K562 (cell line): Measurements from ENCODE around the gene GGNBP2. TPM values are rescaled to one million over a fixed set of nuclear protein-coding genes. Genes with fewer than 3 reads are reported as not detected.

Source experiments
- ATAC-seq: fragments of 200-7000 bp; cut with Tn5 transposase; 3 replicates; pipeline ENCODE4 v1.9.1; 2020; ENCODE audit warnings: moderate library complexity
- BruUV-seq: library from RNA; stranded (reverse); fragments of 400-500 nt; replicated peaks from 2 replicates; lab custom pipeline; 2021; lab: Mats Ljungman, UMichigan
- CTCF ChIA-PET: fragments of 300-600 bp; formaldehyde crosslinking; extraction: SDS; loops from one replicate; lab custom pipeline; 2021; ENCODE audit warnings: low intra/inter-chr PET ratio; lab: Yijun Ruan, JAX
- POLR2A ChIA-PET: fragments of 300-600, 350-650 bp; sonication (Branson Sonifier 250); formaldehyde crosslinking; extraction: SDS; loops from one replicate; lab custom pipeline; 2021; ENCODE audit warnings: antibody characterized with exemption, inconsistent platforms; lab: Yijun Ruan, JAX
- DNase-seq, 4 experiments: peaks; one replicate each; pipeline versions ENCODE4 v3.0.0 to v3.0.0-alpha.2; 2011 to 2018; ENCODE audit warnings: low spot score in 3 of 4, mixed read lengths in 3 of 4; ENCODE audit errors: extremely low read depth in 1 of 4
- FAIRE-seq: peaks from 2 replicates; lab custom pipeline; 2011; peaks lifted over from hg19 to GRCh38; lab: Jason Lieb, UNC
- H2AFZ ChIP-seq: 2 replicates; pipeline ENCODE4 v1.6.0; 2011; ENCODE audit warnings: low read depth, low read length, control low read depth, inconsistent platforms
- H3K27ac ChIP-seq: fragments of 200-600 bp; 3 replicates; pipeline ENCODE4 v1.8.0; 2011; ENCODE audit warnings: low read depth, mild to moderate bottlenecking, control low read depth, inconsistent platforms, low read length, moderate library complexity, mixed read lengths; ENCODE audit errors: extremely low read depth
- H3K27me3 ChIP-seq, 2 experiments: fragments of 300-600 bp in 1 of 2; 2 replicates in 1 of 2; 3 replicates in 1 of 2; pipeline versions ENCODE4 v1.6.0 to v1.8.0; 2011; ENCODE audit warnings: inconsistent platforms in 2 of 2, low read length in 2 of 2, mild to moderate bottlenecking in 1 of 2, mixed read lengths in 1 of 2, moderate library complexity in 1 of 2; ENCODE audit not compliant: control insufficient read depth in 2 of 2, insufficient read depth in 2 of 2
- H3K36me3 ChIP-seq: fragments of 300-600 bp; 3 replicates; pipeline ENCODE4 v1.8.0; 2011; ENCODE audit warnings: mild to moderate bottlenecking, low read length, inconsistent platforms; ENCODE audit not compliant: control insufficient read depth, insufficient read depth
- H3K4me1 ChIP-seq, 2 experiments: fragments of 200-600 bp in 1 of 2; replicated peaks in 1 of 2; 2 replicates in 1 of 2; 3 replicates in 1 of 2; pipeline versions ENCODE4 v1.5.1 to v1.8.0; 2011; ENCODE audit warnings: inconsistent platforms in 2 of 2, low read length in 2 of 2, mild to moderate bottlenecking in 1 of 2, mixed read lengths in 1 of 2, moderate library complexity in 1 of 2; ENCODE audit not compliant: control insufficient read depth in 2 of 2, insufficient read depth in 2 of 2
- H3K4me2 ChIP-seq: 2 replicates; pipeline ENCODE4 v1.6.1; 2011; ENCODE audit warnings: low read length, control low read depth, inconsistent platforms, mixed read lengths; ENCODE audit not compliant: insufficient read depth
- H3K4me3 ChIP-seq: fragments of 200-600 bp; sonication (generic), shearing (Covaris generic); 2 replicates; pipeline ENCODE4 v1.5.1; 2016; ENCODE audit warnings: control low read depth, inconsistent platforms
- H3K79me2 ChIP-seq: fragments of 200-600 bp; 3 replicates; pipeline ENCODE4 v1.8.0; 2011; ENCODE audit warnings: low read length, inconsistent platforms; ENCODE audit not compliant: control insufficient read depth, insufficient read depth
- H3K9ac ChIP-seq, 2 experiments: 2 replicates each; pipeline versions ENCODE4 v1.6.0 to v1.6.1; 2011; ENCODE audit warnings: low read depth in 2 of 2, low read length in 2 of 2, control low read depth in 1 of 2, inconsistent platforms in 1 of 2, mild to moderate bottlenecking in 1 of 2, mixed read lengths in 1 of 2; ENCODE audit not compliant: insufficient read depth in 1 of 2
- H3K9me1 ChIP-seq: one replicate; pipeline ENCODE4 v1.6.0; 2011; ENCODE audit warnings: inconsistent platforms, mild to moderate bottlenecking, low read length, moderate library complexity; ENCODE audit not compliant: control insufficient read depth, insufficient read depth
- H3K9me3 ChIP-seq: replicated peaks from 2 replicates; pipeline ENCODE4 v1.5.1; 2011; ENCODE audit warnings: low read depth, low read length, inconsistent platforms; ENCODE audit not compliant: control insufficient read depth, insufficient read depth
- H4K20me1 ChIP-seq: replicated peaks from 2 replicates; pipeline ENCODE4 v1.6.1; 2011; ENCODE audit warnings: low read length, inconsistent platforms, mixed read lengths; ENCODE audit not compliant: control insufficient read depth, insufficient read depth
- ESRRA ChIP-seq: fragments of 450-650 bp; IDR thresholded peaks from 2 replicates; pipeline ENCODE4 v1.6.1; 2014; ENCODE audit warnings: low read depth, mild to moderate bottlenecking, moderate library complexity, borderline replicate concordance
- HBP1 ChIP-seq: fragments of 450-650 bp; formaldehyde crosslinking; IDR thresholded peaks from 2 replicates; pipeline ENCODE4 v1.4.0; 2022; ENCODE audit warnings: missing genetic modification characterization
- HDAC3 ChIP-seq: fragments of 450-650 bp; IDR thresholded peaks from 2 replicates; pipeline ENCODE4 v1.6.1; 2018; ENCODE audit warnings: borderline replicate concordance, mild to moderate bottlenecking, moderate library complexity; ENCODE audit not compliant: partially characterized antibody
- ZHX1 ChIP-seq: fragments of 150-350 bp; conservative IDR thresholded peaks from 2 replicates; pipeline ENCODE4 v1.6.1; 2014; ENCODE audit warnings: low read length
- ZNF512 ChIP-seq: IDR thresholded peaks from 2 replicates; pipeline ENCODE4 v1.6.1; 2016; ENCODE audit warnings: missing genetic modification characterization, missing compliant biosample characterization
- WGBS: fragments of 100-300 bp; shearing (Covaris generic); methylation state at CpG from one replicate; pipeline ENCODE4 v1.1.6; 2016; ENCODE audit warnings: low coverage, mixed read lengths; ENCODE audit not compliant: insufficient coverage; ENCODE audit errors: missing lambda C conversion rate; 5-methylcytosine and 5-hydroxymethylcytosine counted together
- in situ Hi-C: fragments of 300-500 bp; cut with MboI; formaldehyde crosslinking; loops from 4 replicates; pipeline ENCODE4 v1.15.0; 2018; ENCODE audit warnings: inconsistent platforms, mixed read lengths
- intact Hi-C: fragments of 100-400 bp; cut with micrococcal nuclease; formaldehyde crosslinking; loops from 2 replicates; pipeline ENCODE4 v1.14.2; 2022
- polyA plus RNA-seq, 8 experiments: library from polyadenylated mRNA; depleted of rRNA in 4 of 8; stranded (reverse) in 5 of 8; unstranded in 3 of 8; fragments of >200 nt; fragmentation: Nextera tagmentation in 2 of 8; fragmentation: Illumina TruSeq in 1 of 8; extraction: Ambion mirVana in 2 of 8; extraction: Trizol in 1 of 8; gene quantifications; 2 replicates each; pipeline versions ENCODE4 v1.2.1 to v1.2.3, GENCODE V29; 2011 to 2014; ENCODE audit warnings: inconsistent platforms in 1 of 8, missing spikeins in 1 of 8
- total RNA-seq, 7 experiments: library from RNA; depleted of rRNA in 6 of 7; stranded (reverse); fragments of >200 nt in 6 of 7; fragmentation: Illumina TruSeq in 2 of 7; extraction: Trizol in 2 of 7; gene quantifications; 2 replicates each; pipeline versions ENCODE4 v1.2.1 to v1.2.3, GENCODE V29; 2011 to 2021; ENCODE audit warnings: low replicate concordance in 1 of 7

The GGNBP2 gene
- total and polyA plus RNA-seq, 9 of the 15 experiments (the other 6 are each of a cell fraction or from before 2014, with no cell fraction given): 35.7 to 96.6 (median 64.1) TPM

- H3K79me2 ChIP-seq: no peaks in the 10 kb centered on the region
- peaks cover 0 to 6% of the 10 kb centered on the region in 2 experiments; a peak in 2 of 5 replicates for H3K4me1 ChIP-seq
- H4K20me1 ChIP-seq: no peaks in the 10 kb centered on the region; the same call in 1 of the 2 replicates
- TF ChIP-seq ESRRA (peak; percentile 78), HDAC3 (no peak)
- H3K9ac ChIP-seq: no peak overlapping the region
- ATAC-seq (no peak), FAIRE-seq (no peak), DNase-seq (no peak)
- intact Hi-C loops: no loop called here
- H3K36me3 ChIP-seq: no peaks in the 10 kb centered on the region
- no peak overlapping the region for H3K4me2 ChIP-seq
- CTCF ChIA-PET: interaction anchor here (0.6 kb wide), 1 partner anchor 545 kb away, joined by 3 read pairs; no protein-coding TSS in a partner anchor
- in situ Hi-C loops: loop anchor here (5.0 kb wide), 1 partner anchor 421 kb away; no protein-coding TSS in a partner anchor
- POLR2A ChIA-PET: no interaction called here
- BruUV-seq: no TSS peak
- 2% methylated on average over 4 of the region's 4 CpGs for WGBS
- H2AFZ ChIP-seq: no peak overlapping the region
- no peaks in the 10 kb centered on the region for H3K9me1 ChIP-seq
- no peak overlapping the region for H3K4me3 ChIP-seq
- H3K27me3 ChIP-seq: peaks cover 27 to 46% of the 10 kb centered on the region in 2 experiments
- H3K27ac ChIP-seq: no peak overlapping the region
- H3K9me3 ChIP-seq: no peaks in the 10 kb centered on the region
Observed at GRCh38 chr17:36631022-36631421, 86.3 kb downstream of the GGNBP2 start.

DNA sequence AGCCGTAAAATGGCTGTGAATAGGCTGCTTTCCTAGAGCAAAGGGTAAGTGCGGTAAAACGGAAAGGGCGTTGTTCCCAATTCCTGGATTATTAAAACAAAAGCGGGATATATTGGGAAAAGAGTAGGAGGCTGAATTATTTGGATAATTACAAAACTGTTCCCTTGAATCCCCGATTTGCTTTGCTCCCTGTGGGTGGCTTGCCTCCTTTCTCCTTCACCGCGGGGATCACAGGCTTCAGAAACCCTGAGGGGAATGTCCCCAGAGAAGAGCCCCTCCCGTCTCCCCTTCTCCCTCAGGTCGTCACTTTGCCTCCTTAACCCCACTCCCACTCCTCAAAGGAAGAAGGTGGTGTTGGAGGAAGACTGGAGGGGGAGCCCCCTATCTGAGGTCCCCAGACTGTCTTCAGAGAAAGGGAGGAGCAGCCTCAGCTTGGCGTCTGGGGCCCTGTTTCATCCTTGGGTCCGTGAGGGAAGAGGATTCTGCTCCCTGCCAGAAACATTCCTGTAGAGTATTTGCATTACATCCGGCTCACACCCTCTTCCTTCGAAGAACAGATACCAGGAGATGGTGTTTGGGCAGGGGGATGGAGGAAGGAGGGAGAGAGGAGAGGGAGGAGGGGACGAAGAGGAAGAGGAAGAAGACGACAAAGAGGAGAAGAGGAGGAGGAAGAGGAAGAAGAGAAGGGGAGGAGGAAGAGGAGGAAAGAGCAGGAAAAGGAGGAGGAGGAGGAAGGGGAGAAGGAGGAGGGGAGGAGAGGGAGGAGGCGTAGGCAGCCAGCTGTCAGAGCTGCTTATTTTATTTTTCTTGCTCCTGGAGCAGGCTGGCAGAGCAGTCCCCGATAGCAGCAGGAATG lies 88.4 kb downstream of the GGNBP2 start:
- no peaks in the 10 kb centered on the region for H3K79me2 ChIP-seq
- DNase-seq (no peak), ATAC-seq (no peak), FAIRE-seq (no peak)
- POLR2A ChIA-PET: interaction anchor here (1.2 to 1.3 kb wide), 2 partner anchors 9 to 413 kb away, joined by 3 read pairs; no protein-coding TSS in a partner anchor
- H2AFZ ChIP-seq: no peak overlapping the region
- in situ Hi-C loops (loop anchor here (5.0 kb wide), 1 partner anchor 419 kb away; no protein-coding TSS in a partner anchor), intact Hi-C loops (no loop called here)
- H3K9me3 ChIP-seq: no peaks in the 10 kb centered on the region
- no peak overlapping the region for H3K27ac ChIP-seq
- H3K9ac ChIP-seq: no peak overlapping the region
- WGBS: 8% methylated on average over 15 of the region's 18 CpGs
- no peaks in the 10 kb centered on the region for H3K9me1 ChIP-seq
- peaks cover 0 to 5% of the 10 kb centered on the region in 2 experiments; a peak in 2 of 5 replicates for H3K4me1 ChIP-seq
- CTCF ChIA-PET: interaction anchor here (0.6 kb wide), 1 partner anchor 84 kb away, joined by 3 read pairs; no protein-coding TSS in a partner anchor
- peak; percentile 79 for TF ChIP-seq ZNF512 (tag)
- TF ChIP-seq HBP1 (CRISPR knock-in tag): 0 out of 2 replicates have a peak, but pooled peaks have one; percentile 42
- TF ChIP-seq ZHX1: no peak
- TF ChIP-seq, all 486 proteins: peak for 2
- no peaks in the 10 kb centered on the region for H3K36me3 ChIP-seq
- H3K4me3 ChIP-seq: no peak overlapping the region
- H3K4me2 ChIP-seq: no peak overlapping the region
- H3K27me3 ChIP-seq: peaks cover 38 to 66% of the 10 kb centered on the region in 2 experiments
- BruUV-seq: no TSS peak
- H4K20me1 ChIP-seq: peaks cover 2% of the 10 kb centered on the region; the same call in 1 of the 2 replicates
